Measurements from ENCODE around the gene PP2D1.

DNA sequence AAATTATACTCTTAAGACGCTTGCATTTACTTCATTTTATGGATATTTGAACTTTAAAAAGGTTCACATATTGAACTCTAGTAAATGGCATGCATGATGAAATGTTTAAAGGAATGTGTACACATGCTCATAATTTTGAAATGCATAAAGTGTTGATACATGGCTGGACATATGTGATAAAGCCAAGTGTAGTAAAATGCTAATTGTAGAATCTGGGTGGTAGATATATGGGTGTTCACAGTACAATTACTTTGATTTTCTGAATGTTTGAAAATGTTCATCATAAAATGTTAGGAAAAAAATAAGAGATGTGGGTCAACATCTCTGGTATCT is 73.8 kb downstream of the PP2D1 start:
- TF ChIP-seq POLR2AphosphoS5 (IDR thresholded peaks at IDR 0.05; ENCODE audit: low read depth, low read length) (no peak), ELF1 (IDR thresholded peaks at IDR 0.05) (no peak)
- TF ChIP-seq, protein P1, sequence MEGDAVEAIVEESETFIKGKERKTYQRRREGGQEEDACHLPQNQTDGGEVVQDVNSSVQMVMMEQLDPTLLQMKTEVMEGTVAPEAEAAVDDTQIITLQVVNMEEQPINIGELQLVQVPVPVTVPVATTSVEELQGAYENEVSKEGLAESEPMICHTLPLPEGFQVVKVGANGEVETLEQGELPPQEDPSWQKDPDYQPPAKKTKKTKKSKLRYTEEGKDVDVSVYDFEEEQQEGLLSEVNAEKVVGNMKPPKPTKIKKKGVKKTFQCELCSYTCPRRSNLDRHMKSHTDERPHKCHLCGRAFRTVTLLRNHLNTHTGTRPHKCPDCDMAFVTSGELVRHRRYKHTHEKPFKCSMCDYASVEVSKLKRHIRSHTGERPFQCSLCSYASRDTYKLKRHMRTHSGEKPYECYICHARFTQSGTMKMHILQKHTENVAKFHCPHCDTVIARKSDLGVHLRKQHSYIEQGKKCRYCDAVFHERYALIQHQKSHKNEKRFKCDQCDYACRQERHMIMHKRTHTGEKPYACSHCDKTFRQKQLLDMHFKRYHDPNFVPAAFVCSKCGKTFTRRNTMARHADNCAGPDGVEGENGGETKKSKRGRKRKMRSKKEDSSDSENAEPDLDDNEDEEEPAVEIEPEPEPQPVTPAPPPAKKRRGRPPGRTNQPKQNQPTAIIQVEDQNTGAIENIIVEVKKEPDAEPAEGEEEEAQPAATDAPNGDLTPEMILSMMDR (IDR thresholded peaks at IDR 0.05) = no peak
